ENCODE results near the gene MTX1.
"Not testable (repeated sequence)": the region's sequence is repeated elsewhere in the genome, so short reads cannot be mapped to it uniquely, and the experiment has no call there.

MTX1 gene

DNA sequence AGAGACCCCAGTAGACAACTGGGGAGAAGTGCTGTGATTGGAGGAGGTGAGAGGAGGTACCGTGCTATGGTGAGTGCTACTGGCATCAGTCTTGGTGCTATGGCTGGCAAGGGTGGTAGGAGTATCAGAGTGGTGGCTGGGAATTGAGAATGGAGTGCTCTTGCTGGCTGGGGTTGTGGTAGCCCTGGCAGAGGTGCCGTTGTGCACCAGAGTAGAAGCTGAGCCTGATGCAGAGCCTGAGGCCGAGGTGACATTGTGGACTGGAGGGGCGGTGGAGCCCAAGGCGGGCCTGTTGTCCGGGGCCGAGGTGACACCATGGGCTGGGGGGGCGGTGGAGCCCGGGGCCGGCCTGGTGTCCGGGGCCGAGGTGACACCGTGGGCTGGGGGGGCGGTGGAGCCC, 20.2 kb upstream of the MTX1 start:
- DNase-seq (ENCODE audit: low read depth in 2 of 2): no peak

DNA sequence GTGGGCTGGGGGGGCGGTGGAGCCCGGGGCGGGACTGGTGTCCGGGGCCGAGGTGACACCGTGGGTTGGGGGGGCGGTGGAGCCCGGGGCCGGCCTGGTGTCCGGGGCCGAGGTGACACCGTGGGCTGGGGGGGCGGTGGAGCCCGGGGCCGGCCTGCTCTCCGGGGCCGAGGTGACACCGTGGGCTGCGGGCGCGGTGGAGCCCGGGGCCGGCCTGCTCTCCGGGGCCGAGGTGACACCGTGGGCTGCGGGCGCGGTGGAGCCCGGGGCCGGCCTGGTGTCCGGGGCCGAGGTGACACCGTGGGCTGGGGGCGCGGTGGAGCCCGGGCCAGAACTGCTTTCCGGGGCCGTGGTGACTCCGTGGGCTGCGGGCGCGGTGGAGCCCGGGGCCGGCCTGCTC, 18.6 kb upstream of the MTX1 start:
- DNase-seq (ENCODE audit: low read depth in 2 of 2): not testable (repeated sequence)

DNA sequence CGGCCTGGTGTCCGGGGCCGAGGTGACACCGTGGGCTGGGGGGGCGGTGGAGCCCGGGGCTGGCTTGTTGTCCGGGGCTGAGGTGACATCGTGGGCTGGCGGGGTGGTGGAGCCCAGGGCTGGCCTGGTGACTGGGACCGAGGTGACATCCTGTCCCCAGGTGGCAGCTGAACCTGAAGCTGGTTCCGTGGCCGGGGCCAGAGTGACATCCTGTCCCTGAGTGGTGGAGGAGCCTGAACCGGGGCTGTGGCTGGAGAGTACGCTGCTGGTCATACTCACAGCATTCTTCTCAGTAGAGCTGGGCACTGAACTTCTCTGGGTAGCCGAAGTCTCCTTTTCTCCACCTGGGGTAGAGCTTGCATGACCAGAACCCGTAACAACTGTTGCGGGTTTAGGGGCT, 16.6 kb upstream of the MTX1 start:
- no peak for DNase-seq (ENCODE audit: low read depth in 2 of 2)

DNA sequence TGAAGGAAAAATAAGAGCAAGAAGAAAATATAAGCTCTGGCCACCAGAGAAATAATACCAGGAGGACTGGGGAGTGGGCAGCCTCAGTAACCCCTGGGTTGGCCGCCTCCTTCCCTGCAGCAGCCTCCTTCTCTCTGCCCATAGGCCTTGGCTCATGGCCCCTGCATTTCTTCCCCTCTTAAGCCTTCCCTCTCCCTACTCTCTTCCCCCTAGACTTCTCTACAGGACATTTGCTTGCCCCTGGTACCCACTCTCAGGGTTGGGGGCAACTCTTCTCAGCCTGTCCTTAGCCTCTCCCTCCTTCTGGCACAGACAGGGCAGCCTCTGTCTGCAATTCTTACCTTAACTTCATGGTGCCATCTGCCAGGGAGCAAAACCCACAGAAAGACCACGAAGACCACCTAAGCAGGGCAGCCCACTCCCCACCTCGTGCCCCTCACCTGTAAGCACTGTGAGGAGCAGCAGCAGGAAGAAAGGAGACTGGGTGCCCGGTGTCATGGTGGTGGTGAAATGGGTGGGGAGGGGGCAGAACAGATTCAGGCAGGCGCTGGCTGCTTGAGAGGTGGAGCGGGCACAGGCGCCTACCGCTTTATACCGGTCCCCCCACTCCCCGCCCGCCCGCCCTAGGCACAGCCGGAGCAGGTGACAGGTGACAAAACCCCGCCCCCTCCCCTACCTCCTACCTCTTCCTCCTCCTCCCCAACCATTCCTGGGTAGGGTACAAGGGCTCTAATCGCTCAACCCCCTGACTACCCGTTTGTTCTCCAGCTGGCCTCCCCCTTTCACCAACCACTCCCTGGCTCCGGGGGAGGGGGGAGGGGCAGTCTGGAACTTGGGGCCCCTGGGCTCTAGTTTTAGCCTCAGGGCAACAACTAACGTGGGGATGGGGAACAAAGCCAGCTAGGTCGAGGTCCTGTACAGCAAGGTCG, 15.9 kb upstream of the MTX1 start:
- DNase-seq (ENCODE audit: low read depth in 2 of 2): no peak

DNA sequence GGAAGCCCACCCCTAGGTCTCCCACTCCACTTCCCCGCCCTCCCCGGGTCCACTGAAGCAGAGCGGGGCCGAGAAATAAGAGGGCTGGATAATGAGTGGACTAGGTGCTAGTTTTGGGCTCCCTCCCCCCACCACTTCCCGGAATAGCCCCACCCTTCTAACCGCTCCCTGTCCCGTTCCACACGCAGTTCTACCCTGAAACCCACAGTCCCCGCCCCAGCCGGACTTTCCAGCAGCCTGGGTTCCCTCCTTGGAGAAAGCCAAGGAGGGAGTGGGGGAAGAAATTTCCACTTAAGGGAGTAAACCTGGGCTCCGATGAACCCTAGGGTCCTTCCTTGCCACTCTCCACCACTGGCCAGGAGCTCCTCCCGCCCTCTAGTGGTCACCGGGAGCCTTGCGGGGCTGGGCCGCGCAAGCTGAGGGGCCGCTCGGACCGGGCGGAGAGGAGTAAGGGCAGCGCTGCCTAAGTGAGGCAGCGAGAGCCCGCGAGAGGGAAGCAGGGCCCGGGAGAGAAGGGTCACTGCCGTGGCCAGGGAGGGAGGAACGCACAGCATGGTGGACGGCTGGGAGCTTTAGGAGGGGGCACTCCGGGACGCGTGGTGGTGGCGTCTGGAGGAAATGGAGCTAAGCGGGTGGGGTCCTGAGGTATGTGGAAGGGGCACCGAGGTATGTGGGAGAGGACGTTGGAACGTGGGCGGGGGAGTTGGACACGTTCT, 15.1 kb upstream of the MTX1 start:
- peak; percentile 78 to 79 for DNase-seq (ENCODE audit: low read depth in 2 of 2)

DNA sequence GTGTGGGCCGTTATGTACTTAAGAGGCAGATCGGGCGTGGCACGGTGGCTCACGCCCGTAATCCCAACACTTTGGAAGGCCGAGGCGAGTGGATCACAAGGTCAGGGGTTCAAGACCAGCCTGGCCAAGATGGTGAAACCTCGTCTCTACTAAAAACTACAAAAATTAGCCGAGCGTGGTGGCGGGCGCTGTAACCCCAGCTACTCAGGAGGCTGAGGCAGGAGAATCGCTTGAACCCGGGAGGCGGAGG, 14.6 kb upstream of the MTX1 start:
- not testable (repeated sequence) for DNase-seq (ENCODE audit: low read depth in 2 of 2)

DNA sequence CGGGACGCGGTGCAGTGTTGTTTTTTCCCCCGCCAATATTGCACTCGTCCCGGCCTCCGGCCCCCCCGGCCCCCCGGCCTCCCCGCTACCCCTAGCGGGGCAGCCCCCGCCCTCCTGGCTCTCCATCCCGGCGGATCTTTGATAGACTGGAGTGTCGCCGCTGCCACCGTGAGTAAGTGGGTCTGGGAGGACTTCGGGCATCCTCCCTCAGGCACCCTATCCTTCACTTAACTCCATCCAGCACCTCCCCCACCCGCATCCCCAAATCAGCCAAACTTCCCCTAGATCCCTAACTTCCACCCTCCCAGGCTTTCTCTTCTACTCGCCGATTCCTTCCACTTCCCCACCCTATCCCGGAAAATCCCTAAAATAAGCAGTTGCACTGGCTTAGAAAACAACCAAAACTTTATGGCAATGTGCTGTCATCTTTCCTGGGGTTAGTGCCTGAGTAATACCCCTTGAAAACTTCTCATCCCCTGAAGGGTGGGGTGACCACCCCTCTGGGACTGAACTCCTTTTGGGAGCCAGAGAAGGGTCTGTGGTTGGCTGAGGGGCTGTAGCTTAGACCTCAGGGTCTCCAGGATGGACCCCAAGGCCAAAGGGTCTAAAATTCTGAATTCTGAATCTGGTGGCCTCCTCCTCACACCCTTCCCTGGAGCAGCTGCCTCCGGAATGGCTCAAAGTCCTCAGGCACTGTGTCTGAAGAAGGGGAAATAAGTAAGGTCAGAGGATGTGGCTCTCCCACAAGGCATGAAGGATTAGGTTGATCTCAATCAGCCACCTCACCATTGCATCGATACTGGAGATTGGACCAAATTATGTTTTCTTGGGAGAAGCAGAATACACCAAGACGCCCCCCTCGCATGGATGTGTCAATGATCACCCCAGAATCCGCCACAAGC, 13.0 kb upstream of the MTX1 start:
- no peak for DNase-seq (ENCODE audit: low read depth in 2 of 2)

DNA sequence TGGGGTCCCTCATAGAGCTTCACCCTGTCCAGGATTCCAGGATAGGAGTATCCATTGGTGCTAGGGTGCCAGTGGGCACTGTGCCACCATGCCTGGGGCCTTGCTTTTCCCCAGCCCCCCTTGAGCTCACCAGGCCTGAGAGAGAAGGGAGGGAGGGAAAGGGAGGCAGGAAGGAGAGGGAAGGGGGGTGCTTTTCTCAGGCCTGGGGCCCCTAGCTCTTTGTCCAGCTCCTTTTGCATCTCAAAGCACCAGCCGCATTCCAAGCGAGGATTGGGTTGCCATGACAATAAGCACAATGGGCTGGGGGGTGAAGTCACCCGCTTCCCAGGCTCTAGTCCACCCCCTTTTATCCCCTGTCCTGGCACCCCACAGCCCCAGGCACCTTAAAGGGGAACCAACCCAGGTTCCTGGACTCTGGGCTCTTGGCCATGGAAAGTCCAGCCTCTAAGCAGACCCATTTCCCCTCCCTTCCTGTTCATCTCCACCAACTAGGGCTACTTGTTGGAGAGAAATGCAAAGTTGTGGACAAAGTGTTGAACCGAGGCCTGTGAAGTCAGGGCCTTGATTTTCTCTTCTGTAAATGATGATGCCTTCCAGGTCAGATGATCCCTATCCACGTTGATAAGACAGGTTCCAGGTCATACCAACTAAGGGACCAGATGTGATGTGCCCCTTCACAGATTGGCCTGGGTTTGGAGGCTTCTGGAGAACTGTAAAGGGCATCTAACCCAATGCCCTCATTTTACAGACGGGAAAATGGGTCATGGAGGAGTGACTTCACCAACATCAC, 12.2 kb upstream of the MTX1 start:
- no peak for DNase-seq (ENCODE audit: low read depth in 2 of 2)

DNA sequence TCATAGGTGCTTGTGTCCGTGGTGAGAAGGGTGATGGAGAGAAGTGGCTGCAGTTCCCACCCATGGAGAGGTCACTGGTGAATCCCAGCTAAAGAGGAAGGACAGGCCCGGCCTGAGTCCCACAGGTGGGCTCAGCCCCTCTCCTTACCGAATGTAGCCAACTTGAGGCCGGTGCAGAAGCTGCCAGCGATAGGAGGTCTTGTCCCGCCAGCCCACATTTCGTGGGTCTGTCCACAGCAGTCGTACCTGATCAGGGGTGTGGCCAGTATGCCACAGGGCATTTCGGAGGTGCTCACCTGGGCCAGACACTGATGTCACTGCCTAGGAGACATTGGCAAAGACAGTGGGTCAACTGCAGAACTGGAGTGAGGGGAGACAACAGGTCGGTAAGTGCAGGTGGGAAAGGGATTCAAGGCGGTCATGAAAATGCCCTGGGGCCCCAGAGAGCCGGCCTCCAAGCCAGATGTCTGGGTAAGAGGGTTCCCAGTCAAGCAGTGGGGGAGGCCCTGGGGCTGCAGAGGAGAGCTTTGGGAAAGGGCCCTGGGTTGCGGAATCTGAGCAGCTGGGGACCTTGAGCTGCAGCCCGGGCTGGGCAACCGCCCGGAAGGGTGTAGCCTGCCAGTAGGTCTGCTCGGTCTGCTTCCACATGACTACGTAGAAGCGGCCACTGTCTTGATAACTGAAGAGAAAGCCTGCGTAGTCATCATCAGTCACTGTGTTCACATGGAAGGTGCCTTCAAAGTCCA, 11.4 kb upstream of the MTX1 start:
- DNase-seq (ENCODE audit: low read depth in 2 of 2): no peak

DNA sequence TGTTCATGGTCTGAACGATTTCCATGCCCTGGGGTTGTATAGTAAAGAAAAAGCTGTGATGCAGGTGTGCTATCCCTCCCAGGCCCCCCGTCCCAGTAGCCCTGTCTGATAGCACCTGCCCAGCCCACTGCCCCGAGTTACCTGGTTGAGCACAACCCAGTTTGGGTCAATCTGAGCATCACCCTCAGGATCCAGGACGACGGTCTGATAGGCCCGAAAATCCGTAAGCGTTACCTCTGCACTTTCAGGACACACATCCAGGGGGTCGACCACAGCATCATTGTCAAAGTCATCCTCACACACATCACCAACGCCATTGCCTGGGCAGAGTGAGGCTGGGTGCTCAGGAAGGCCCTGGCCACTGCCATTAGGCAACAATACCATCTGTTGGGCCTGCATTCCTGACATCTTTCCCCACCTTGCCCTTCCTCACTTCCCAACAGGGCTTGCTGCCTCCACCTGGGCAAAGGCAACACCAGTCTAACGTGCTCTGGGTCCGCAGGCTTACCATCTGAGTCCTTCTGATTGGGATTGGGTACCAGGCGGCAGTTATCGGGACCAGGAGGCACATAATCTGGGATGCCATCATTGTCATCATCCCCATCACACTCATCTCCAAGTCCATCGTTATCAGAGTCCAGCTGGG, 10.5 kb upstream of the MTX1 start:
- no peak for DNase-seq (ENCODE audit: low read depth in 2 of 2)

DNA sequence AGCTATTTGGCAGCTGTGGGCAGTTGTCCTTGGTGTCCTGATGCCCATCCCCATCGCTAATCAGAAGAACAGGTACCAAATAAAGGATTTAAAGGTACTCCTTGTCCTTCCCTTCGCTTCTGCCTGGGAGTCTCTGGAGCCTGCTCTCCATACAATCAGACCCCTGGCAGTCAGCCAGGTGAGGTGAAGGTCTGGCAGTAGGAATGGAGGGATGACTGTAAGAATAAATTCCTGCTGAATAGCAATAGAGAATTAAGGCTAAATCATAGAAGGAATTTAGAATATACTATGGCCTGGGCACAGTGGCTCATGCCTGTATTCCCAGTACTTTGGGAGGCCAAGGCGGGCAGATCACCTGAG, 10.0 kb upstream of the MTX1 start:
- DNase-seq (ENCODE audit: low read depth in 2 of 2): no peak

DNA sequence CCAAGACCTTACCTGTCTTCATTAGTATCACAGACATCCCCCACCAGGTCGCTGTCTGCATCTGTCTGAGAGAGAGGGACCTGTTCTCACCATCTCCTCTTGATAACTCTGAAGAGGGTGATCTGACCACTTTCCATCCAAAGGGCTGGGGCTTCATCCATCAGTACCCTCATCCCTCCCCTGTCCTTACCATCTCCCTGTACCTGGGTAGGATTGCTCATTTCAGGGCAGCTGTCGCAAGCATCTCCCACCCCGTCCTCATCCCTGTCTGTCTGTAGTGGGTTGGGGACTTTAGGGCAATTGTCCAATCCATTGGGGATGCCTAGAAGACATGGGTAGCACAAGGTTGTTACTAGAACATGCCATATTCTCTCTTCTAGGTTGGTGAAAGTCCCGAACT, 8.7 kb upstream of the MTX1 start:
- no peak for DNase-seq (ENCODE audit: low read depth in 2 of 2)

DNA sequence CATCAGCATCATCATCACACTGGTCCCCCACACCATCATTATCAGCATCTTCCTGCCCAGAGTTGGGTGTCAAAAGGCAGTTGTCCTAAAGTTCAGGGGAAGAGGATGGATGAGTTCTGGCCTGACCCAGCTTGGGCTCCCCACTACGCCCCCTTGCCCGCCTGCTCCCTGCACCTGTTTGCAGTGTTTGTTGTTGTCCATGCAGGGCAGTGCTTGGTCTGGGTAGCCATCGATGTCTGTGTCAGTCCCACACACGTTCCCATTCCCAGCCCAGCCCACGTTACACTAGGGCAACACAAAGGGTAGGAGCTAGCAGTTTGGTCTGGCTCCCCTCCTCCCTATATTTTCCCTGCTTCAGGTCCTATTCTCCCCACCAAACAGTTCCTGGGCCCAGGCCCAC, 7.6 kb upstream of the MTX1 start:
- DNase-seq (ENCODE audit: low read depth in 2 of 2): no peak

DNA sequence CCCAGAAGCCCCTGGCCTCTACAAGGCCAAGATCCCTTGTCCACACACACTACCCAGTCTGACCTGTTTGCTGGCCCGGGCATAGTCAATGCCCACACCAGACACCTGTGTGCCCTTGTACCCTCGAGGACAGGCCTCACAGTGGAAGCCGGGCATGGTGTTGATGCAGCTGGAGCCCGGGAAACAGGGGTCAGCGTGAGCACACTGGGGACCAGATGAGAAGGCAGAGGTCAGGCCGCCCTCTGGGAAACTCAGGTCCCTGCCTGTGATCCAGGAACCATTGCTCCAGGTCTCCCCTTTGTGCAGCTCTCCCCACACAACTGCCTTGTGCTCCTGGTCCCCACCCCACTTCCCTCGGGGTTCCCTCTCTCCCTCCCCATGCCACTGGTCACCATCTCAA, 6.3 kb upstream of the MTX1 start:
- no peak for DNase-seq (ENCODE audit: low read depth in 2 of 2)

DNA sequence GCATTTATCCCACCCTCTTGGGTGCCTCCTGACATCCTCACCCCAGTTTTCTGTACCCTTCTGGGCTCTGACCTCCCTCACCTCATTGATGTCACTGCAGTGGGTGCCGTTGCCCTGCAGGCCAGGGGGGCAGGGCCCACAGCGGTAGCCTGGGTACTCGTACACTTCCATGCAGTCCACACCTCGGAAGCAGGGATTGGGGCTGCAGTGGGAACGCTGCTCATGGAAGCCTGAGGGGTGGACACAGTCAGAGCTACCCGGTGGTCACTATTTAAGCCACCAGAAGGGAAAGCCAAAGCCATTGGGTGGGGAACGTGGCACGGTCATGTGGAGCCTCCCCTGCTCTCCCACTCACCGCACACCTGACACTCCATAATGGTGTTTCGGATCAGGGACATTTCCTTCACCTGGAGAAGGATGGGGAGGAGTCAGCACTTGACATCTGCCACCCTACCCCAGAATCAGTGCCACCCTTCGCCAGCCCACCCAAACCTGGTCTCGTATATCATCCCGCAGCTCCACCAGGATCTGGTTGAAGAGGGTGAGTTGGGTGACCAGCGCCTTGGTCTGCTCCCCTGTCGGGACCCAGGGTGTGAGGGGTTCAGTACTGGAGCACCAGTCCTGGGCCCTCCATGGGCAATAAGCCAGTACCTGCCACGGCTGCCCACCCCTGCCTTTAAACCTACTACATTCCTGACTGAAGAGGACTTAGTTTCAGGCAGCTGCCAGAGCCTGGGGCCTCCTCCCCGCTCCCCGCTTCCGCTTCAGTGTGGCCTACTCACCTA, 5.6 kb upstream of the MTX1 start:
- DNase-seq (ENCODE audit: low read depth in 2 of 2): no peak

DNA sequence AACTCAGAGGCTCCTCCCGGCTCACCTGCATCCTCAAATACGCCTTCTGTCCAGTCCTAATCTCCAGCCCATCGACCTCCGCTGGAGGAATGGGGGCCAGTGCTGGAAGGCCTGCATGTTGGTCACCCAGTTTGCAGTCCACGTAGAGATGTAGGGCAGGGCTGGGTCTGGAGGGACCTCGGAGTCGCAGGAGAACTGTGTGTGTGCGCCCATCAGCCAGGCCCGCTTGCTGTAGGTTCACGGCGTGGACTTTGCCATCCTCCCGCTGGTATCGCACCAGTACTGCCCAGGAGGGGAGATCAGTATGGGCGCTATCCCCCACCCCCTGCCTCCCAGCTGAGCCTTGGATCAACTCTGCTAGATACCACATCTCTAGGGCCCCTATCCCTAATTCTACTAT, 3.5 kb upstream of the MTX1 start:
- DNase-seq (ENCODE audit: low read depth in 2 of 2): no peak

DNA sequence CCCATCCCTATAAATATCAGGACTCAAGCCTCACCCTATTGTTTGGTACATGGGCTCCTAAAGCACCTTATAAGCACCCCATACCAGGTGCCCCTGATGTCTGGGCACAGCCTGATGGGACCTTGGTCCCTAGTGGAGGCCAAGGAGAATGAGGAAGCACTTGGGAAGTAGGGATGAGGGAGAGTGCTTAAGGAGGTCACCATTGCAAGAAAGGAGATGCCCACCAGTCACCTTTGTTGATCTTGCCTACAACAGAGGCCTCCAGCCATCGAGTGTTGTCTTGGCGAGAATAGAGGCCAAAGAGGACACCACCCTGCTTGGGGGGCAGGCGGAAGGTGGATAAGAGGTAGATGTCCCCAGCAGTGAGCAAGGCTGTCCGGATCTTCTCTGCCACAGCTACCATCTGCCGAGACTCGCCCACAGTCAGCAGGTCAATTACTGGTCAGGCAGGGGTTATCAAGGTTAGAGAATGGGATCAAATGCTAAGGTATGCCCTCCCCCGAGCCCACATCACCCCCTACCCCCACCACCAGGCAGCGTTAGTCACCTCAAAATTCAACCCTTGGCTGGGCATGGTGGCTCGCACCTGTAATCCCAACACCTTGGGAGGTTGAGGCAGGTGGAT, 2.4 kb upstream of the MTX1 start:
- no peak for DNase-seq (ENCODE audit: low read depth in 2 of 2)

DNA sequence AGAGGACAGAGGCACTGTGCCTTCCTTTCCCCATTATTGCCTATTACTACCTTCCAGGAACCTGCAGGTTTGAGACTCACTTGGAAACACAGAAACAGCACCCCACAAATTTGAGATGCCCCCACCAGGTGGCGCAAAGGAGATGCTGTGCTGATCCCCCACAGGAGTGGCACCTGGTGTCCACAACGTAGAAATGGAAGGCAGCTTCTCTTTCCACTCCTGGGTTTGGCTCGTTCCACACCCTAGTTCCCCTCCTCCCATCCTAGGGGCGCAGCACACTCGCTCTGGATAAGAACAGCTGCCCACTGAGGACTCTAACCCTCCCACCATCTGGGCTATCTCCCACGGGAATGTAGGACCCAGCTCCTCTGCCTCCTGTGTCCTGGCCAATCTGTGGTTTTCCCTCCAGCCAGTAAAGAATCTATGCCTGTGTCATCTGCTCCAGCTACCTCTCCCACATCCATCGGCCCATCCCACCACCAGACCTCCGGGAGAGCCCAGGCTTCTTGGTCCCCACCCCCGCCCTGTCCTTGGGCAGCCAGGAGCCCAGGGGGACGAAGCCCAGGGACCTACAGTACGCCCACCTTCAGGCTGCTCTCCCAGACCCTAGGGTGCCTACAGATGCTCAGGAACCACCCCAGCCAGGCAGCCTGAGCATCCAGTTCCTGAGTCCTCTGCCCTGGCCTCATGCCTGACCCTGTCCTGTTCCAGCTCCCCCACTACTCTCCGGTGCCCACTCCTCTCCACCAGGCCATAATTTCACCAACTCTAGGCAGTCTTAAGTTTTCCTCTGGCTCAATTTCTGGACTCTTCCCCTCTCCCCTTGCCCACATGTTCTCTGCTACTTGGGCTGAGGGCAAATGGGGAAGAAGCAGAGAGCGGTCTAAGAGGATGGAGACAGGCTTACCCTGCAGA, 1.3 kb upstream of the MTX1 start:
- peak; percentile 82 to 86 for DNase-seq (ENCODE audit: low read depth in 2 of 2)

All from stimulated activated CD8-positive, alpha-beta memory T cell treated with anti-CD3 and anti-CD28 coated beads, Interleukin-2, amount 100 ng/mL, for 48 hours (primary cell).